HepG2 (cell line): ENCODE data around the gene INHBB. TPM values are rescaled to one million over a fixed set of nuclear protein-coding genes. Genes with fewer than 3 reads are reported as not detected.

ENCODE experiments used
- ADNP ChIP-seq: sonication (generic); formaldehyde crosslinking; IDR thresholded peaks from 2 replicates; pipeline ENCODE4 v1.4.0; 2020; ENCODE audit warnings: missing genetic modification reagents
- ARID2 ChIP-seq: sonication (generic); formaldehyde crosslinking; IDR thresholded peaks from 2 replicates; pipeline ENCODE4 v1.8.1; 2022; ENCODE audit warnings: mild to moderate bottlenecking, missing genetic modification reagents, borderline replicate concordance
- ATAD3A ChIP-seq: sonication (generic); formaldehyde crosslinking; IDR thresholded peaks from 2 replicates; pipeline ENCODE4 v1.4.0; 2020; ENCODE audit warnings: missing genetic modification reagents
- BHLHE40 ChIP-seq: IDR thresholded peaks from 2 replicates; pipeline ENCODE4 v1.6.1; 2011; ENCODE audit warnings: low read length, improper control_type of control experiment
- FOXK2 ChIP-seq: fragments of 450-650 bp; IDR thresholded peaks from 2 replicates; pipeline ENCODE4 v1.6.1; 2016
- FOXO1 ChIP-seq: sonication (generic); formaldehyde crosslinking; IDR thresholded peaks from 2 replicates; pipeline ENCODE4 v1.4.0; 2020; ENCODE audit warnings: missing genetic modification reagents
- NFYC ChIP-seq: IDR thresholded peaks from 2 replicates; pipeline ENCODE4 v1.6.1; 2016; ENCODE audit warnings: missing genetic modification reagents, missing compliant biosample characterization
- RBFOX2 ChIP-seq: fragments of 200-400 bp; formaldehyde crosslinking; IDR thresholded peaks from 2 replicates; pipeline ENCODE4 v1.6.1; 2017; ENCODE audit warnings: low read depth, mild to moderate bottlenecking, low read length
- TCF12 ChIP-seq, 2 experiments: fragments of 450-650 bp in 1 of 2; sonication (generic) in 1 of 2; formaldehyde crosslinking in 1 of 2; IDR thresholded peaks; 2 replicates each; pipeline versions ENCODE4 v1.6.1 to v1.8.0; 2017 to 2022; ENCODE audit warnings: antibody characterized with exemption in 1 of 2, mild to moderate bottlenecking in 1 of 2, missing genetic modification reagents in 1 of 2, moderate library complexity in 1 of 2
- TOPORS ChIP-seq: sonication (generic); formaldehyde crosslinking; IDR thresholded peaks from 2 replicates; pipeline ENCODE4 v1.8.0; 2023; ENCODE audit warnings: mild to moderate bottlenecking, missing genetic modification reagents
- YEATS4 ChIP-seq: sonication (generic); formaldehyde crosslinking; IDR thresholded peaks from 2 replicates; pipeline ENCODE4 v1.4.0; 2020; ENCODE audit warnings: missing genetic modification reagents, borderline replicate concordance
- ZC3H4 ChIP-seq: sonication (generic); formaldehyde crosslinking; IDR thresholded peaks from 2 replicates; pipeline ENCODE4 v1.4.0; 2020; ENCODE audit warnings: missing genetic modification reagents, borderline replicate concordance
- ZNF607 ChIP-seq: sonication (generic); formaldehyde crosslinking; IDR thresholded peaks from 2 replicates; pipeline ENCODE4 v1.5.1; 2020; ENCODE audit warnings: missing genetic modification reagents, mild to moderate bottlenecking, borderline replicate concordance
- ZNF644 ChIP-seq: IDR thresholded peaks from 2 replicates; pipeline ENCODE4 v1.6.1; 2016; ENCODE audit warnings: low read depth
- ZZZ3 ChIP-seq: sonication (generic); formaldehyde crosslinking; IDR thresholded peaks from 2 replicates; pipeline ENCODE4 v1.4.0; 2020; ENCODE audit warnings: missing genetic modification reagents, mild to moderate bottlenecking, borderline replicate concordance
- polyA plus RNA-seq, 8 experiments: library from polyadenylated mRNA; depleted of rRNA in 3 of 8; stranded (reverse) in 7 of 8; unstranded in 1 of 8; fragments of >200 nt; fragmentation: Illumina TruSeq in 4 of 8; extraction: Trizol in 4 of 8; gene quantifications; 2 replicates each; pipeline versions ENCODE4 v1.2.1 to v1.2.3, GENCODE V29; 2011 to 2016; ENCODE audit warnings: low read depth in 4 of 8, missing spikeins in 1 of 8, mixed read lengths in 1 of 8; ENCODE audit not compliant: insufficient read depth in 1 of 8
- total RNA-seq, 5 experiments: library from RNA; depleted of rRNA; stranded (reverse); fragments of >200 nt; fragmentation: Illumina TruSeq; extraction: Trizol; gene quantifications; 2 replicates each; pipeline ENCODE4 v1.2.3, GENCODE V29; 2016; ENCODE audit warnings: low read depth in 1 of 5
- TF ChIP-seq, protein P1 (sequence below), 2 experiments: sonication (generic) in 1 of 2; formaldehyde crosslinking in 1 of 2; IDR thresholded peaks; 2 replicates each; pipeline versions ENCODE4 v1.5.1 to v1.6.1; 2011 to 2020; ENCODE audit warnings: borderline replicate concordance in 1 of 2, low read depth in 1 of 2, low read length in 1 of 2, mild to moderate bottlenecking in 1 of 2, missing genetic modification reagents in 1 of 2, moderate library complexity in 1 of 2
- TF ChIP-seq, protein P2 (sequence below): sonication (generic); formaldehyde crosslinking; IDR thresholded peaks from 2 replicates; pipeline ENCODE4 v1.4.0; 2020; ENCODE audit warnings: missing genetic modification reagents, borderline replicate concordance
- TF ChIP-seq, protein P3 (sequence below): sonication (generic); formaldehyde crosslinking; conservative IDR thresholded peaks from 2 replicates; pipeline ENCODE4 v1.5.0; 2020; ENCODE audit warnings: missing genetic modification reagents

Gene INHBB
- total and polyA plus RNA-seq, 2 of the 13 experiments (the other 11 are each of a cell fraction or from before 2014, with no cell fraction given) = 0.20 to 1.7 TPM

DNA sequence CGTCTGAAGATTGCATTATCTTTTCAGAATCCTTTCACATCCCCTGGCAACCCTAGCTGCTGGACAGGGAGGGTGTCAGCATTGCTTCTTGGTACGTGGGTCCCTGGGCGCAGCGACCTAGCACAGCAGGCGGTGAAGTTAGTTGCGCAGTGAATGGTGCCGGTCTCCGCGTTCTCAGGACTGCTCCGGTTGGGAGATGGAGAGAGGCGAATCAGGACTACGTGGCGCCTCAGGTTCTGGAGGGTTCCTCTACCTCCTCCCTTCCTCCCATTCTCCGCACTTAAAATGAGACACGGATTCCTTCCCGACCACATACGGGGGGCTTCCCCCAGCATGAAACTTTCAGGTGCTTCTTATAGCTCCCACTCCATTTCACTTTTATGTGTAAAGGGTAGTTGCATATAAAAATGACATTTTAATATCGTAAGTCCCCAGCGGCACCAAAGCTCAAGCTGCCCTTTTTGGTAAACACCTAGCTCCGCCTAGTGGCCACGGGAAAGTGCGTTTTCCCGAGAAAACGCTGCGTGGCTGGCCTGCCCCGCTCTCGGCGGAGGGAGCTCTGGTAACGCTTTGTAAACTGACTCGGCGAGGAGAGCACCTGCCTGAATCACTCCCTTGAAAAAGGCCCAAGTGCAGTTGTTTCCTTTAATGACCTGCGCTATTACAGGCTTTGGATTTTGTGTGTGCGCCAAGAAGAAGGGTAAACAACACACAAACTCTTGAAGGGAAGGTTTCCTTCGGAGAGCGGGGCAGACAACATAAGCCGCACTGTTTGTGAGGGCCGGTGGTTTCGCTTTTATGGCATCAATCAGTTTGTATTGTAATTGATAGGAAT lies 32.9 kb upstream of the INHBB start (continued):
- TF ChIP-seq, protein P1, sequence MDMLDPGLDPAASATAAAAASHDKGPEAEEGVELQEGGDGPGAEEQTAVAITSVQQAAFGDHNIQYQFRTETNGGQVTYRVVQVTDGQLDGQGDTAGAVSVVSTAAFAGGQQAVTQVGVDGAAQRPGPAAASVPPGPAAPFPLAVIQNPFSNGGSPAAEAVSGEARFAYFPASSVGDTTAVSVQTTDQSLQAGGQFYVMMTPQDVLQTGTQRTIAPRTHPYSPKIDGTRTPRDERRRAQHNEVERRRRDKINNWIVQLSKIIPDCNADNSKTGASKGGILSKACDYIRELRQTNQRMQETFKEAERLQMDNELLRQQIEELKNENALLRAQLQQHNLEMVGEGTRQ (IDR thresholded peaks at IDR 0.05; ENCODE audit: low read depth, low read length) = no peak
- TF ChIP-seq, protein P1 (CRISPR knock-in tag; IDR thresholded peaks at IDR 0.05; ENCODE audit: borderline replicate concordance) = no peak
- TF ChIP-seq TCF12 (IDR thresholded peaks at IDR 0.05) = no peak
- TF ChIP-seq TCF12 (CRISPR knock-in tag; IDR thresholded peaks at IDR 0.05) = no peak
- TF ChIP-seq YEATS4 (CRISPR knock-in tag) = no peak
- no peak for TF ChIP-seq ZZZ3
- TF ChIP-seq ZNF644 (CRISPR knock-in tag) = no peak
- TF ChIP-seq, protein P2, sequence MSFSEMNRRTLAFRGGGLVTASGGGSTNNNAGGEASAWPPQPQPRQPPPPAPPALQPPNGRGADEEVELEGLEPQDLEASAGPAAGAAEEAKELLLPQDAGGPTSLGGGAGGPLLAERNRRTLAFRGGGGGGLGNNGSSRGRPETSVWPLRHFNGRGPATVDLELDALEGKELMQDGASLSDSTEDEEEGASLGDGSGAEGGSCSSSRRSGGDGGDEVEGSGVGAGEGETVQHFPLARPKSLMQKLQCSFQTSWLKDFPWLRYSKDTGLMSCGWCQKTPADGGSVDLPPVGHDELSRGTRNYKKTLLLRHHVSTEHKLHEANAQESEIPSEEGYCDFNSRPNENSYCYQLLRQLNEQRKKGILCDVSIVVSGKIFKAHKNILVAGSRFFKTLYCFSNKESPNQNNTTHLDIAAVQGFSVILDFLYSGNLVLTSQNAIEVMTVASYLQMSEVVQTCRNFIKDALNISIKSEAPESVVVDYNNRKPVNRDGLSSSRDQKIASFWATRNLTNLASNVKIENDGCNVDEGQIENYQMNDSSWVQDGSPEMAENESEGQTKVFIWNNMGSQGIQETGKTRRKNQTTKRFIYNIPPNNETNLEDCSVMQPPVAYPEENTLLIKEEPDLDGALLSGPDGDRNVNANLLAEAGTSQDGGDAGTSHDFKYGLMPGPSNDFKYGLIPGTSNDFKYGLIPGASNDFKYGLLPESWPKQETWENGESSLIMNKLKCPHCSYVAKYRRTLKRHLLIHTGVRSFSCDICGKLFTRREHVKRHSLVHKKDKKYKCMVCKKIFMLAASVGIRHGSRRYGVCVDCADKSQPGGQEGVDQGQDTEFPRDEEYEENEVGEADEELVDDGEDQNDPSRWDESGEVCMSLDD (CRISPR knock-in tag) = no peak
- TF ChIP-seq RBFOX2 = no peak
- TF ChIP-seq FOXO1 (CRISPR knock-in tag) = peak; percentile 81
- TF ChIP-seq, protein P3, sequence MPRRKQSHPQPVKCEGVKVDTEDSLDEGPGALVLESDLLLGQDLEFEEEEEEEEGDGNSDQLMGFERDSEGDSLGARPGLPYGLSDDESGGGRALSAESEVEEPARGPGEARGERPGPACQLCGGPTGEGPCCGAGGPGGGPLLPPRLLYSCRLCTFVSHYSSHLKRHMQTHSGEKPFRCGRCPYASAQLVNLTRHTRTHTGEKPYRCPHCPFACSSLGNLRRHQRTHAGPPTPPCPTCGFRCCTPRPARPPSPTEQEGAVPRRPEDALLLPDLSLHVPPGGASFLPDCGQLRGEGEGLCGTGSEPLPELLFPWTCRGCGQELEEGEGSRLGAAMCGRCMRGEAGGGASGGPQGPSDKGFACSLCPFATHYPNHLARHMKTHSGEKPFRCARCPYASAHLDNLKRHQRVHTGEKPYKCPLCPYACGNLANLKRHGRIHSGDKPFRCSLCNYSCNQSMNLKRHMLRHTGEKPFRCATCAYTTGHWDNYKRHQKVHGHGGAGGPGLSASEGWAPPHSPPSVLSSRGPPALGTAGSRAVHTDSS (CRISPR knock-in tag) = no peak
- TF ChIP-seq ATAD3A (CRISPR knock-in tag) = no peak
- TF ChIP-seq FOXK2 = no peak
- TF ChIP-seq ARID2 (CRISPR knock-in tag) = no peak
- no peak for TF ChIP-seq ZC3H4 (CRISPR knock-in tag)
- no peak for TF ChIP-seq ZNF607 (CRISPR knock-in tag)
- 0 out of 2 replicates have a peak, but pooled peaks have one; percentile 41 for TF ChIP-seq BHLHE40
- no peak for TF ChIP-seq NFYC (CRISPR knock-in tag)
- no peak for TF ChIP-seq TOPORS
- no peak for TF ChIP-seq ADNP (CRISPR knock-in tag)
